ENCODE results near the gene GJA4. TPM values are rescaled to one million over a fixed set of nuclear protein-coding genes. Genes with fewer than 3 reads are reported as not detected.

The GJA4 gene
- polyA plus RNA-seq, 1 donor from 2014 or later: not detected

GRCh38 chr1:34827341-34827941, 34.6 kb downstream of the GJA4 start:
- Histone ChIP-seq H3K9me2 (ENCODE audit: insufficient read depth, low read length) (no peaks in the 10 kb centered on the region), H3K79me2 (replicated peaks; ENCODE audit: insufficient read depth, low read length) (no peaks in the 10 kb centered on the region), H3K4me2 (ENCODE audit: low read length) (no peak overlapping the region), H3K36me3 (ENCODE audit: insufficient read depth, low read length) (no peaks in the 10 kb centered on the region), H3F3A (ENCODE audit: insufficient read depth, low read length, poor library complexity, severe bottlenecking) (no peaks in the 10 kb centered on the region), H3K9me3 (ENCODE audit: low read length) (no peaks in the 10 kb centered on the region), H2AFZ (ENCODE audit: low read depth, low read length) (no peak overlapping the region), H3K27me3 (ENCODE audit: insufficient read depth, low read depth, low read length) (no peaks in the 10 kb centered on the region), H4K20me1 (ENCODE audit: insufficient read depth) (no peaks in the 10 kb centered on the region), H3K9ac (ENCODE audit: low read length) (no peak overlapping the region), H3K27ac (ENCODE audit: low read length) (no peak overlapping the region), H3K4me3 (ENCODE audit: low read length) (no peak overlapping the region)
- TF ChIP-seq EZH2 (IDR thresholded peaks at IDR 0.05; ENCODE audit: borderline replicate concordance, insufficient read depth, low read length, poor library complexity, severe bottlenecking): no peak
- TF ChIP-seq MXI1 (conservative IDR thresholded peaks at IDR 0.05; ENCODE audit: poor library complexity, severe bottlenecking): no peak
- no peak for TF ChIP-seq EP300 (conservative IDR thresholded peaks at IDR 0.05; ENCODE audit: poor library complexity, severe bottlenecking)
- TF ChIP-seq POLR2AphosphoS5 (IDR thresholded peaks at IDR 0.05): no peak
- TF ChIP-seq REST (IDR thresholded peaks at IDR 0.05; ENCODE audit: borderline replicate concordance): no peak
- TF ChIP-seq CTCF (IDR thresholded peaks at IDR 0.05; ENCODE audit: poor library complexity, severe bottlenecking): no peak
- no peak for TF ChIP-seq RAD21 (conservative IDR thresholded peaks at IDR 0.05)
- no peak for TF ChIP-seq TAF1 (IDR thresholded peaks at IDR 0.05; ENCODE audit: low read depth)
- TF ChIP-seq SMC3 (conservative IDR thresholded peaks at IDR 0.05; ENCODE audit: poor library complexity): no peak

- no peaks in the 10 kb centered on the region for H3K27me3 ChIP-seq (ENCODE audit: insufficient read depth, low read depth, low read length)
- no peak overlapping the region for H2AFZ ChIP-seq (ENCODE audit: low read depth, low read length)
- no peaks in the 10 kb centered on the region for H4K20me1 ChIP-seq (ENCODE audit: insufficient read depth)
- no peaks in the 10 kb centered on the region for H3K9me2 ChIP-seq (ENCODE audit: insufficient read depth, low read length)
- H3K9me3 ChIP-seq (ENCODE audit: low read length): no peaks in the 10 kb centered on the region
- H3K9ac ChIP-seq (ENCODE audit: low read length): no peak overlapping the region
- no peaks in the 10 kb centered on the region for H3K36me3 ChIP-seq (ENCODE audit: insufficient read depth, low read length)
- no peaks in the 10 kb centered on the region for H3F3A ChIP-seq (ENCODE audit: insufficient read depth, low read length, poor library complexity, severe bottlenecking)
- H3K4me2 ChIP-seq (ENCODE audit: low read length): no peak overlapping the region
- TF ChIP-seq TAF1 (IDR thresholded peaks at IDR 0.05; ENCODE audit: low read depth): no peak
- no peak for TF ChIP-seq MXI1 (conservative IDR thresholded peaks at IDR 0.05; ENCODE audit: poor library complexity, severe bottlenecking)
- TF ChIP-seq CTCF (IDR thresholded peaks at IDR 0.05; ENCODE audit: poor library complexity, severe bottlenecking): no peak
- no peak for TF ChIP-seq EP300 (conservative IDR thresholded peaks at IDR 0.05; ENCODE audit: poor library complexity, severe bottlenecking)
- no peak for TF ChIP-seq RAD21 (conservative IDR thresholded peaks at IDR 0.05)
- no peak for TF ChIP-seq SMC3 (conservative IDR thresholded peaks at IDR 0.05; ENCODE audit: poor library complexity)
- TF ChIP-seq EZH2 (IDR thresholded peaks at IDR 0.05; ENCODE audit: borderline replicate concordance, insufficient read depth, low read length, poor library complexity, severe bottlenecking): no peak
- TF ChIP-seq REST (IDR thresholded peaks at IDR 0.05; ENCODE audit: borderline replicate concordance): no peak
- TF ChIP-seq POLR2AphosphoS5 (IDR thresholded peaks at IDR 0.05): no peak
- no peaks in the 10 kb centered on the region for H3K79me2 ChIP-seq (replicated peaks; ENCODE audit: insufficient read depth, low read length)
- H3K4me3 ChIP-seq (ENCODE audit: low read length): no peak overlapping the region
- H3K27ac ChIP-seq (ENCODE audit: low read length): no peak overlapping the region
Observed at GRCh38 chr1:34828611-34829010, 35.8 kb downstream of the GJA4 start.

Data from neural cell (in vitro differentiated cells).